OCI-LY7 (cell line): ENCODE data around the gene TRMT11. TPM values are rescaled to one million over a fixed set of nuclear protein-coding genes. Genes with fewer than 3 reads are reported as not detected.

Source experiments
- BruUV-seq: library from RNA; stranded (reverse); fragments of 400-500 nt; replicated peaks from 2 replicates; lab custom pipeline; 2021; lab: Mats Ljungman, UMichigan
- CTCF ChIA-PET: fragments of 300-600 bp; sonication (Branson Sonifier 250); formaldehyde crosslinking; loops from one replicate; lab custom pipeline; 2022; ENCODE audit warnings: antibody characterized with exemption; ENCODE audit not compliant: unreplicated experiment; lab: Charles Lee
- POLR2A ChIA-PET: fragments of 300-600 bp; sonication (Branson Sonifier 250); formaldehyde crosslinking; loops from one replicate; lab custom pipeline; 2022; ENCODE audit warnings: antibody characterized with exemption; lab: Charles Lee
- DNase-seq: peaks from one replicate; pipeline ENCODE4 v3.0.0-alpha.2; 2015; ENCODE audit warnings: low spot score
- H2AFZ ChIP-seq: fragments of 200-600 bp; sonication (generic), shearing (Covaris generic); 2 replicates; pipeline ENCODE4 v1.6.1; 2014; ENCODE audit warnings: mild to moderate bottlenecking, antibody characterized with exemption, low read length, moderate library complexity
- H3K27ac ChIP-seq: fragments of 200-600 bp; sonication (generic); 2 replicates; pipeline ENCODE4 v1.5.1; 2014; ENCODE audit warnings: mixed run types, low read depth, mild to moderate bottlenecking, moderate library complexity, low read length, inconsistent platforms; ENCODE audit not compliant: poor library complexity, severe bottlenecking
- H3K36me3 ChIP-seq: fragments of 200-600 bp; sonication (generic); 2 replicates; pipeline ENCODE4 v1.6.1; 2014; ENCODE audit warnings: mild to moderate bottlenecking, antibody characterized with exemption, low read length, moderate library complexity, mixed read lengths; ENCODE audit not compliant: insufficient read depth
- H3K4me1 ChIP-seq: fragments of 200-600 bp; sonication (generic); 2 replicates; pipeline ENCODE4 v1.5.1; 2014; ENCODE audit warnings: mild to moderate bottlenecking, low read length; ENCODE audit not compliant: insufficient read depth, poor library complexity, severe bottlenecking
- H3K4me2 ChIP-seq: fragments of 200-600 bp; sonication (generic); 2 replicates; pipeline ENCODE4 v1.6.1; 2014; ENCODE audit warnings: mild to moderate bottlenecking, low read length
- H3K4me3 ChIP-seq: fragments of 200-600 bp; sonication (generic); 2 replicates; pipeline ENCODE4 v1.5.1; 2014; ENCODE audit warnings: mild to moderate bottlenecking, low read depth, low read length; ENCODE audit not compliant: poor library complexity, severe bottlenecking
- H3K79me2 ChIP-seq: fragments of 200-600 bp; sonication (generic); 2 replicates; pipeline ENCODE4 v1.6.1; 2016; ENCODE audit warnings: low read depth, mild to moderate bottlenecking, low read length, moderate library complexity, mixed read lengths; ENCODE audit not compliant: insufficient read depth
- H3K9me2 ChIP-seq: fragments of 200-600 bp; sonication (generic); 2 replicates; pipeline ENCODE4 v1.6.1; 2016; ENCODE audit warnings: mild to moderate bottlenecking, low read length, mixed read lengths; ENCODE audit not compliant: insufficient read depth
- H3K9me3 ChIP-seq: fragments of 200-600 bp; sonication (generic); 2 replicates; pipeline ENCODE4 v1.6.1; 2014; ENCODE audit warnings: mild to moderate bottlenecking, mixed run types, low read length, mixed read lengths
- H4K20me1 ChIP-seq: fragments of 200-600 bp; sonication (generic); 2 replicates; pipeline ENCODE4 v1.6.1; 2014; ENCODE audit warnings: mild to moderate bottlenecking, antibody characterized with exemption, low read length, moderate library complexity, mixed read lengths; ENCODE audit not compliant: insufficient read depth
- EZH2phosphoT487 ChIP-seq: fragments of 200-600 bp; sonication (generic); IDR thresholded peaks from 2 replicates; pipeline ENCODE4 v1.6.1; 2018; ENCODE audit warnings: low read depth, borderline replicate concordance, mild to moderate bottlenecking, mixed run types, antibody characterized with exemption, low read length, moderate library complexity, mixed read lengths
- intact Hi-C: fragments of 100-400 bp; cut with micrococcal nuclease; formaldehyde crosslinking; loops from one replicate; pipeline ENCODE4 v1.10.0; 2022; ENCODE audit not compliant: unreplicated experiment
- total RNA-seq, 2 experiments: library from RNA; depleted of rRNA in 1 of 2; stranded (reverse); fragments of >200 nt in 1 of 2; shearing (Covaris generic) in 1 of 2; gene quantifications; 2 replicates each; pipeline ENCODE4 v1.2.3, GENCODE V29; 2014 to 2022
- TF ChIP-seq, protein P1 (sequence below): fragments of 200-600 bp; sonication (generic); conservative IDR thresholded peaks from 2 replicates; pipeline ENCODE4 v1.5.1; 2014; ENCODE audit warnings: mild to moderate bottlenecking, antibody characterized with exemption, low read length, moderate library complexity, mixed read lengths

TRMT11 gene
- total RNA-seq, 2 experiments from 2014 or later = 32.9 to 46.8 TPM

DNA sequence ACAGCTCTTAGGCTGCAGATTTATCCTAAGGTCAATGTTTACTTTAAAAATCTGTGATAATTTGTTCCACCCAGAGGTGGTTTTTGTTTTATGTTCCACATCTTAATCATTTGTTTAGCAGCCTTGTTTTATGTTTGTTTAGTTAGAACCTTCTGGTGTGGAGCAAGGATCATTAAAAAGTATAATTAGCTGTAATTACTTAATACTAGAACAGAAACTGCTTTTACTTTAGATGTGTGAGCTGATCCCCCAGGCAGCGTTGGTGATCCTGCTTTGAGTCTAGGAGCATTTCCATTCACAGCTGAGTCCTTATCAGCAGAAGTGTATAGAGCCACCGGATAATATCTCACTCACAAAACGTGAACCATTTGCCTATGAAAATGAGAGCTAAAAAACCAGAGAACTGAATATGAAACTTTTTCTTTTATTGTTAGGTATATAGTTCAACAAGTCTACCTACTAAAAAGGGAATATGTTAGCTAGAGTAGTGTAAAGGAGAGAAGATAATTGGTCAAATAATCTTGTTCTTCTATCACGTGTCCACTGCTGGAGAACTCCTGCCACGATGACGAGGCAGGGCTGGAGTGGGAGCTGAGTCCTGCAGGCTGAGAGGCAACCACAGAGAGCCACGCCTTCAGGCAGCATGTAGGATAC is 78.5 kb downstream of the TRMT11 start:
- Histone ChIP-seq H3K4me3 (no peak overlapping the region), H4K20me1 (no peaks in the 10 kb centered on the region), H3K9me3 (no peaks in the 10 kb centered on the region), H3K9me2 (no peaks in the 10 kb centered on the region), H3K4me2 (no peak overlapping the region), H3K27ac (no peak overlapping the region), H2AFZ (no peak overlapping the region), H3K4me1 (no peaks in the 10 kb centered on the region), H3K36me3 (no peaks in the 10 kb centered on the region), H3K79me2 (no peaks in the 10 kb centered on the region)
- no peak for TF ChIP-seq EZH2phosphoT487
- TF ChIP-seq, protein P1, sequence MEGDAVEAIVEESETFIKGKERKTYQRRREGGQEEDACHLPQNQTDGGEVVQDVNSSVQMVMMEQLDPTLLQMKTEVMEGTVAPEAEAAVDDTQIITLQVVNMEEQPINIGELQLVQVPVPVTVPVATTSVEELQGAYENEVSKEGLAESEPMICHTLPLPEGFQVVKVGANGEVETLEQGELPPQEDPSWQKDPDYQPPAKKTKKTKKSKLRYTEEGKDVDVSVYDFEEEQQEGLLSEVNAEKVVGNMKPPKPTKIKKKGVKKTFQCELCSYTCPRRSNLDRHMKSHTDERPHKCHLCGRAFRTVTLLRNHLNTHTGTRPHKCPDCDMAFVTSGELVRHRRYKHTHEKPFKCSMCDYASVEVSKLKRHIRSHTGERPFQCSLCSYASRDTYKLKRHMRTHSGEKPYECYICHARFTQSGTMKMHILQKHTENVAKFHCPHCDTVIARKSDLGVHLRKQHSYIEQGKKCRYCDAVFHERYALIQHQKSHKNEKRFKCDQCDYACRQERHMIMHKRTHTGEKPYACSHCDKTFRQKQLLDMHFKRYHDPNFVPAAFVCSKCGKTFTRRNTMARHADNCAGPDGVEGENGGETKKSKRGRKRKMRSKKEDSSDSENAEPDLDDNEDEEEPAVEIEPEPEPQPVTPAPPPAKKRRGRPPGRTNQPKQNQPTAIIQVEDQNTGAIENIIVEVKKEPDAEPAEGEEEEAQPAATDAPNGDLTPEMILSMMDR = no peak
- intact Hi-C loops = no loop called here
- no peak for DNase-seq
- POLR2A ChIA-PET = interaction anchor here (0.6 to 2.0 kb wide), 4 partner anchors 8 to 51 kb away, joined by 3 to 5 read pairs (median 4); no protein-coding TSS in a partner anchor
- CTCF ChIA-PET = no interaction called here
- no TSS peak for BruUV-seq

DNA sequence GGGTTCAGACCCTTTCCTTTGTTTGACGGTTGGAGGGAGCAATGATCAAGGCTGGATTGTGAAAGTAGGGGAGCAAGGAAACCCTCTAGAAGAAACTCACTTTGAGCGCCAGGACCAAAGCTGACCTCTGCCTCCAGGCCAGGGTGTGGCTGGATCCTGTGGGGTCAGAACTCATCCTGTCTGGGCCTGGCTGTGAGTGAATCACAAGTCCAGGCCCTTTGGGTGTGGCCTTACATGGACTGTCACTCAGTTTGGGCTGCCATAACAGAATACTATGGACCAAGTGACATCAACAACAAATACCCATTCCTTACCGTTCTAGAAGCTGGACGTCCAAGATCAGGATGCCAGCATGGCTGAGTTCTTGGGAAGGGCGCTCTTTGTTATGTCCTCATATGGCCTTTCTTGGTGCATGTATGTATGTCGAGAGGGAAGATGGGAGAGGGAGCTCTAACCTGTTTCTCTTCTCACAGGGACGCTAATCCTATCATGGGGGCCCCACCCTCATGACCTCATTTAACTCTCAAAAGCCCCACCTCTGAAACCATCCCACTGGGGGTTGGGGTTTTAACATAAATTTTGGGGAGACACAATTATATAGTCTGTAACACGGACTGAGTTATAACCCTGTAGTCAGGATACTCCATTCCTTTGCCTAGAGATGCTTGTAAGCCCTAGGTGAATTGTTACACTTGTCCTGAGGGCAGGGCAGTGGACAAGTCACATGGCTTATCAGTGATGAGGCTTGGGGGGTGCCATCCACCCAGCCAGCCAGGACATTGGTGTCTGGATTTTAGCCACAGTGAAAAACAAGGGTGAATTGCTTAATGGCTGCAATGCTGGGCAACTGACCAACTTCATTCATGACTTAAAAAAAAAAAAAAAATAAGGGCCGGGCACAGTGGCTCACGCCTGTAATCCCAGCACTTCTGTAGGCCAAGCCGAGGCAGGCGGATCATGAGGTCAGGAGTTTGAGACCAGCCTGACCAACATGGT is 80.0 kb downstream of the TRMT11 start:
- Histone ChIP-seq H4K20me1 (no peaks in the 10 kb centered on the region), H3K36me3 (no peaks in the 10 kb centered on the region), H3K4me3 (no peak overlapping the region), H3K4me1 (no peaks in the 10 kb centered on the region), H3K9me2 (no peaks in the 10 kb centered on the region), H3K4me2 (no peak overlapping the region), H2AFZ (no peak overlapping the region), H3K27ac (no peak overlapping the region), H3K79me2 (no peaks in the 10 kb centered on the region), H3K9me3 (no peaks in the 10 kb centered on the region)
- ChIA-PET POLR2A (interaction anchor here (2.0 kb wide), 1 partner anchor 52 kb away, joined by 5 read pairs; no protein-coding TSS in a partner anchor), CTCF (no interaction called here)
- DNase-seq = no peak
- BruUV-seq = no TSS peak
- intact Hi-C loops = no loop called here
- TF ChIP-seq EZH2phosphoT487 = no peak
- TF ChIP-seq, protein P1 = no peak
